ENCODE results near the gene GRM5.
"Not testable (repeated sequence)": the region's sequence is repeated elsewhere in the genome, so short reads cannot be mapped to it uniquely, and the experiment has no call there.

DNA sequence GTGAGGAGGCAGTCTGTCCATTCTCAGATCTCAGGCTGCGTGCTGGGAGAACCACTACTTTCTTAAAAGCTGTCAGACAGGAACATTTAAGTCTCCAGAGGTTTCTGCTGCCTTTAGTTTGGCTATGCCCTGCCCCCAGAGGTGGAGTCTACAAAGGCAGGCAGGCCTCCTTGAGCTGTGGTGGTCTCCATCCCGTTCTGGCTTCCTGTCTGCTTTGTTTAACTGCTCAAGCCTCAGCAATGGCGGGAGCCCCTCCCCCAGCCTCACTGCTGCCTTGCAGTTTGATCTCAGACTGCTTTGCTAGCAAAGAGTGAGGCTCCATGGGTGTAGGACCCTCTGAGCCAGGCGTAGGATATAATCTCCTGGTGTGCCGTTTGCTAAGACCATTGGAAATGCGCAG lies 602.5 kb downstream of the GRM5 start:
- TF ChIP-seq POLR2A (IDR thresholded peaks at IDR 0.05): not testable (repeated sequence)
- TF ChIP-seq, protein P1, sequence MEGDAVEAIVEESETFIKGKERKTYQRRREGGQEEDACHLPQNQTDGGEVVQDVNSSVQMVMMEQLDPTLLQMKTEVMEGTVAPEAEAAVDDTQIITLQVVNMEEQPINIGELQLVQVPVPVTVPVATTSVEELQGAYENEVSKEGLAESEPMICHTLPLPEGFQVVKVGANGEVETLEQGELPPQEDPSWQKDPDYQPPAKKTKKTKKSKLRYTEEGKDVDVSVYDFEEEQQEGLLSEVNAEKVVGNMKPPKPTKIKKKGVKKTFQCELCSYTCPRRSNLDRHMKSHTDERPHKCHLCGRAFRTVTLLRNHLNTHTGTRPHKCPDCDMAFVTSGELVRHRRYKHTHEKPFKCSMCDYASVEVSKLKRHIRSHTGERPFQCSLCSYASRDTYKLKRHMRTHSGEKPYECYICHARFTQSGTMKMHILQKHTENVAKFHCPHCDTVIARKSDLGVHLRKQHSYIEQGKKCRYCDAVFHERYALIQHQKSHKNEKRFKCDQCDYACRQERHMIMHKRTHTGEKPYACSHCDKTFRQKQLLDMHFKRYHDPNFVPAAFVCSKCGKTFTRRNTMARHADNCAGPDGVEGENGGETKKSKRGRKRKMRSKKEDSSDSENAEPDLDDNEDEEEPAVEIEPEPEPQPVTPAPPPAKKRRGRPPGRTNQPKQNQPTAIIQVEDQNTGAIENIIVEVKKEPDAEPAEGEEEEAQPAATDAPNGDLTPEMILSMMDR (IDR thresholded peaks at IDR 0.05): not testable (repeated sequence)
